ENCODE data around the gene DNAI7. TPM values are rescaled to one million over a fixed set of nuclear protein-coding genes. Genes with fewer than 3 reads are reported as not detected.

The DNAI7 gene, protein sequence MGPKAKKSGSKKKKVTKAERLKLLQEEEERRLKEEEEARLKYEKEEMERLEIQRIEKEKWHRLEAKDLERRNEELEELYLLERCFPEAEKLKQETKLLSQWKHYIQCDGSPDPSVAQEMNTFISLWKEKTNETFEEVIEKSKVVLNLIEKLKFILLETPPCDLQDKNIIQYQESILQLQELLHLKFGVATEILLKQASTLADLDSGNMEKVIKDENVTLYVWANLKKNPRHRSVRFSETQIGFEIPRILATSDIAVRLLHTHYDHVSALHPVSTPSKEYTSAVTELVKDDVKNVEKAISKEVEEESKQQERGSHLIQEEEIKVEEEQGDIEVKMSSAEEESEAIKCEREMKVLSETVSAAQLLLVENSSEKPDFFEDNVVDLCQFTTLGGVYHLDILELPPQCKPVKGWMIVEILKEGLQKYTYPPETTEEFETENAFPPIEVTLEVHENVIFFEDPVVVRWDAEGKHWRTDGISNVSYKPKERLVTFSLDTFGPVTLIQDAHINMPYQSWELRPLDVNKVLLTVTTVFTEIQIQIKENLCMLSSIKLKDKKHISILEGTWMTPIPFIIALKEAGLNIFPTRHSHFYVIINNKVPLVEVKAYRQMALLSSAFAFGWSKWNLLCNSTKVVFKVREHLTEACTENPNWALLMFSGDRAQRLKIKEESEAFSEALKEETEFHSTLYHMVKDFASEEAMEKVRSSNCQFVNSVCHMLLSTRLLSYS
- 2.0 and 6.2 TPM in 2 replicates for polyA plus RNA-seq

DNA sequence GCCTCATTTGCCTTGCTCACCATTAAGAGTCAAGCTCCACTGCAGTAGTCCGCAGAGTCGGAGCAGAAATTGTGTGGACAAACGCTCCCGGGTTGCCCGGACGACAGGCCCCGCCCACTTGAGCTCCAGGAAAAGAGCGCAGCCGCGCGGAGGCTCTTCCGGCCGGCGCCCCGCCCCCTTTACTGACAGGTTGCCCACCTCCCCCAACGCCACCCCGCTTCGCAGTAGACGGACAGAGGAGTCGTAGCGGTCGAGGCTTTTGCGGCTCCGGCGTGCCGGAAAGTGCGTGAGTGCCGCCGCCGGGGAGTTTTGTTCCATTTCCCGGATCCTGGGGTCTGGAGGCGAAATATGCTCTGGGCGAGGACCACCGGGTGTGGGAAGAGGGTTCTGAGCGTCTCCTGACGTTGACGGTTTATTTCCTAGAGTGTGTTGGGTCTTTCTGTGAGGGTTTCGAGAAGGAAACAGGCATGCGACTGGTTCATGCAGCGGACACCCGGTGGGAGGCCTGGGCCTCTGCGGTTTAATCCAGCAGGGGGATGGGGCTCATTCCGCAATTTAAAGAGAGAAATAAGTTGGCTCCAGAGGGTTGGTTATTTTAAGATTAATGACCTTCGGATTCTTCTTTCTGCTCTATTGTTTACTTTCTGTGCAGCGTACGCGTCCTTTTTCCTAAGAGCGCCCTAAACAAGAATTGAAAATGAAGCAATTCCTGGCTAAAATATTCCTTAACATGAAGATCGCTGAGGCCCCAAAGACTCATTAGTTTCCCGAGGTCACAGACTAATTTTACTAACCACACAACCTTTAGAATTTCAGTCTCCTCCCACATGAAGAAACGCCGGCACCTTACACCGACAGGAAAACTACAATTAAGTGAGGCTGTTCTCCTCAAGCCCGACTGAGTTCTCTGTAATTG lies at the start of gene DNAI7, which contains the start of gene ETFRF1:
DNAI7 (minus strand) TSS at position 105 of the 916 bp plus-strand sequence; CDS start at position 23, 82 bp downstream.
ETFRF1 (plus strand) TSS at position 182 of the 916 bp plus-strand sequence. CDS start 8,720 bp downstream, outside the sequence.

Other genes with a start within 250 kb of the DNAI7 start
- gene BCAT1, start 246.1 kb downstream of the DNAI7 start, polyA plus RNA-seq, result 10.3 and 18.0 TPM in 2 replicates
- gene ETFRF1, start 77 bp upstream of the DNAI7 start, polyA plus RNA-seq, result 191 and 239 TPM in 2 replicates
- gene KRAS, start 55.8 kb upstream of the DNAI7 start, polyA plus RNA-seq, result 13.2 and 19.0 TPM in 2 replicates